COR-L47 (cell line): ENCODE measurements around the gene WDR82.

Experiments used
- DNase-seq: peaks from one replicate; lab custom pipeline; 2025; lab: John Stamatoyannopoulos, UW

WDR82 gene

GRCh38 chr3:52222319-52223221 lies 55.9 kb downstream of the WDR82 start:
- no peak for DNase-seq

- DNase-seq, result no peak
These were observed 56.7 kb downstream of the WDR82 start for GRCh38 chr3:52221563-52222318.

GRCh38 chr3:52221141-52221562 lies 57.3 kb downstream of the WDR82 start:
- DNase-seq, result no peak

- peak; percentile 8 for DNase-seq
These were observed 57.9 kb downstream of the WDR82 start for GRCh38 chr3:52220380-52221026.

GRCh38 chr3:52218937-52219650 lies 59.4 kb downstream of the WDR82 start:
- DNase-seq, result no peak

GRCh38 chr3:52218454-52218853 lies 60.0 kb downstream of the WDR82 start:
- no peak for DNase-seq

GRCh38 chr3:52218026-52218425 lies 60.4 kb downstream of the WDR82 start:
- no peak for DNase-seq

GRCh38 chr3:52217409-52217805 lies 61.0 kb downstream of the WDR82 start:
- DNase-seq, result no peak

GRCh38 chr3:52216585-52217408 lies 61.7 kb downstream of the WDR82 start:
- DNase-seq, result peak; percentile 76

- no peak for DNase-seq
These were observed 63.1 kb downstream of the WDR82 start for GRCh38 chr3:52215351-52215750.

GRCh38 chr3:52213901-52214300 lies 64.5 kb downstream of the WDR82 start:
- DNase-seq, result no peak

- no peak for DNase-seq
These were observed 65.4 kb downstream of the WDR82 start for GRCh38 chr3:52213005-52213404.

GRCh38 chr3:52211268-52211891 lies 67.1 kb downstream of the WDR82 start:
- no peak for DNase-seq

- DNase-seq, result no peak
These were observed 67.9 kb downstream of the WDR82 start for GRCh38 chr3:52210550-52211046.

- no peak for DNase-seq
These were observed 68.4 kb downstream of the WDR82 start for GRCh38 chr3:52210037-52210436.

GRCh38 chr3:52208556-52208955 lies 69.9 kb downstream of the WDR82 start:
- DNase-seq, result no peak

- no peak for DNase-seq
These were observed 72.6 kb downstream of the WDR82 start for GRCh38 chr3:52205727-52206372.
